ENCODE measurements around the gene HINT2. TPM values are rescaled to one million over a fixed set of nuclear protein-coding genes. Genes with fewer than 3 reads are reported as not detected.

Gene HINT2
- total and polyA plus RNA-seq, 4 donors, result 19.9 to 112 (median 58.8) TPM

- peaks cover 0 to 3% (median 0%) of the 10 kb centered on the region in 4 donors for H3K36me3 ChIP-seq (ENCODE audit: control insufficient read depth in 4 of 4, insufficient read depth in 4 of 4, low read length in 4 of 4)
- WGBS, 2 donors, result 38 to 53% methylated on average over 4 of the region's 4 CpGs
- no peaks in the 10 kb centered on the region for H3K9me3 ChIP-seq (ENCODE audit: control insufficient read depth in 4 of 4, insufficient read depth in 3 of 4, low read length in 3 of 4)
- peaks cover 0 to 34% (median 14%) of the 10 kb centered on the region in 5 donors for H3K4me1 ChIP-seq (ENCODE audit: control insufficient read depth in 5 of 5, insufficient read depth in 5 of 5, low read length in 5 of 5)
- H3K27ac ChIP-seq (ENCODE audit: low read depth in 1 of 2, low read length in 1 of 2), result no peak overlapping the region
- no peaks in the 10 kb centered on the region for H3K27me3 ChIP-seq (ENCODE audit: control insufficient read depth in 3 of 3, insufficient read depth in 3 of 3, low read length in 2 of 3)
- no peak for TF ChIP-seq CTCF (IDR thresholded peaks at IDR 0.05; ENCODE audit: control extremely low read depth, extremely low read depth)
- no peak overlapping the region for H3K9ac ChIP-seq (ENCODE audit: insufficient read depth in 1 of 2, low read length in 2 of 2)
- H3K4me3 ChIP-seq, result no peak overlapping the region
- DNase-seq (no peak), ATAC-seq (ENCODE audit: insufficient read depth, low FRiP score) (no peak)
Measured at GRCh38 chr9:35790025-35790384, 24.8 kb downstream of the HINT2 start.

- DNase-seq (no peak), ATAC-seq (ENCODE audit: insufficient read depth, low FRiP score) (no peak)
- Histone ChIP-seq H3K4me3 (no peak overlapping the region), H3K27me3 (ENCODE audit: control insufficient read depth in 3 of 3, insufficient read depth in 3 of 3, low read length in 2 of 3) (no peaks in the 10 kb centered on the region), H3K9ac (ENCODE audit: insufficient read depth in 1 of 2, low read length in 2 of 2) (no peak overlapping the region), H3K9me3 (ENCODE audit: control insufficient read depth in 4 of 4, insufficient read depth in 3 of 4, low read length in 3 of 4) (no peaks in the 10 kb centered on the region), H3K36me3 (ENCODE audit: control insufficient read depth in 4 of 4, insufficient read depth in 4 of 4, low read length in 4 of 4) (peaks cover 0 to 4% (median 0%) of the 10 kb centered on the region in 4 donors), H3K27ac (ENCODE audit: low read depth in 1 of 2, low read length in 1 of 2) (no peak overlapping the region), H3K4me1 (ENCODE audit: control insufficient read depth in 5 of 5, insufficient read depth in 5 of 5, low read length in 5 of 5) (peaks cover 0 to 32% (median 14%) of the 10 kb centered on the region in 5 donors)
- no peak for TF ChIP-seq CTCF (IDR thresholded peaks at IDR 0.05; ENCODE audit: control extremely low read depth, extremely low read depth)
- 98 to 99% methylated on average over 2 of the region's 2 CpGs for WGBS, 2 donors
Measured at GRCh38 chr9:35789541-35789940, 25.3 kb downstream of the HINT2 start.

- H3K4me1 ChIP-seq (ENCODE audit: control insufficient read depth in 5 of 5, insufficient read depth in 5 of 5, low read length in 5 of 5), result no peaks in the 10 kb centered on the region
- ATAC-seq (ENCODE audit: insufficient read depth, low FRiP score) (no peak), DNase-seq (no peak)
- no peak for TF ChIP-seq CTCF (IDR thresholded peaks at IDR 0.05; ENCODE audit: control extremely low read depth, extremely low read depth)
- no peak overlapping the region for H3K9ac ChIP-seq (ENCODE audit: insufficient read depth in 1 of 2, low read length in 2 of 2)
- H3K36me3 ChIP-seq (ENCODE audit: control insufficient read depth in 4 of 4, insufficient read depth in 4 of 4, low read length in 4 of 4), result peaks cover 0 to 4% (median under 1%) of the 10 kb centered on the region in 4 donors
- no peaks in the 10 kb centered on the region for H3K27me3 ChIP-seq (ENCODE audit: control insufficient read depth in 3 of 3, insufficient read depth in 3 of 3, low read length in 2 of 3)
- no peaks in the 10 kb centered on the region for H3K9me3 ChIP-seq (ENCODE audit: control insufficient read depth in 4 of 4, insufficient read depth in 3 of 4, low read length in 3 of 4)
- H3K4me3 ChIP-seq, result no peak overlapping the region
- no peak overlapping the region for H3K27ac ChIP-seq (ENCODE audit: low read depth in 1 of 2, low read length in 1 of 2)
Measured at GRCh38 chr9:35783418-35783817, 31.4 kb downstream of the HINT2 start.

GRCh38 chr9:35781066-35781465, 33.8 kb downstream of the HINT2 start:
- no peak for DNase-seq
- ATAC-seq (ENCODE audit: insufficient read depth, low FRiP score), result no peak
- Histone ChIP-seq H3K36me3 (ENCODE audit: control insufficient read depth in 4 of 4, insufficient read depth in 4 of 4, low read length in 4 of 4) (peaks cover 0 to 4% (median under 1%) of the 10 kb centered on the region in 4 donors), H3K9ac (ENCODE audit: insufficient read depth in 1 of 2, low read length in 2 of 2) (no peak overlapping the region), H3K4me1 (ENCODE audit: control insufficient read depth in 5 of 5, insufficient read depth in 5 of 5, low read length in 5 of 5) (no peaks in the 10 kb centered on the region), H3K27ac (ENCODE audit: low read depth in 1 of 2, low read length in 1 of 2) (no peak overlapping the region), H3K4me3 (no peak overlapping the region), H3K27me3 (ENCODE audit: control insufficient read depth in 3 of 3, insufficient read depth in 3 of 3, low read length in 2 of 3) (no peaks in the 10 kb centered on the region), H3K9me3 (ENCODE audit: control insufficient read depth in 4 of 4, insufficient read depth in 3 of 4, low read length in 3 of 4) (no peaks in the 10 kb centered on the region)
- TF ChIP-seq CTCF (IDR thresholded peaks at IDR 0.05; ENCODE audit: control extremely low read depth, extremely low read depth), result no peak
- WGBS, 2 donors, result 61 to 88% methylated on average over 2 of the region's 2 CpGs
